Breast epithelium (tissue), 3 donors: ENCODE results near the gene HES3.

Experiments used
- CTCF ChIP-seq, 3 donors: fragments of 450-650 bp; IDR thresholded peaks; one replicate each; pipeline ENCODE4 v1.5.1; 2016 to 2017; ENCODE audit warnings: antibody characterized with exemption in 3 of 3, mild to moderate bottlenecking in 3 of 3, moderate library complexity in 3 of 3
- POLR2A ChIP-seq: fragments of 450-650 bp; IDR thresholded peaks from one replicate; pipeline ENCODE4 v1.6.1; 2016; ENCODE audit warnings: antibody characterized with exemption, mild to moderate bottlenecking, moderate library complexity
- POLR2AphosphoS5 ChIP-seq, 3 donors: sonication (generic); formaldehyde crosslinking; IDR thresholded peaks; one replicate each; pipeline ENCODE4 v1.6.1; 2017; ENCODE audit warnings: antibody characterized with exemption in 3 of 3

GRCh38 chr1:6224718-6225117, 19.3 kb upstream of the HES3 start:
- no peak for TF ChIP-seq CTCF (IDR thresholded peaks at IDR 0.05)
- TF ChIP-seq POLR2A, result no peak
- no peak for TF ChIP-seq POLR2AphosphoS5 (IDR thresholded peaks at IDR 0.05)
